Measurements from ENCODE around the gene SMAD2.

- no peak for TF ChIP-seq CTCF (conservative IDR thresholded peaks at IDR 0.05)
- no peak for TF ChIP-seq EZH2 (IDR thresholded peaks at IDR 0.05; ENCODE audit: low read depth)
Observed at GRCh38 chr18:47969816-47970215, 39.4 kb upstream of the SMAD2 start.
